ENCODE measurements around the gene ST14. TPM values are rescaled to one million over a fixed set of nuclear protein-coding genes. Genes with fewer than 3 reads are reported as not detected.

ST14 gene
- total and polyA plus RNA-seq, 2 donors, result 9.5 to 13.4 TPM

- WGBS, result 77% methylated on average over 21 of the region's 21 CpGs
- no peak for DNase-seq (ENCODE audit: extremely low spot score)
- no peak overlapping the region for H3K27ac ChIP-seq (ENCODE audit: low read depth)
- no peak overlapping the region for H3K4me3 ChIP-seq (ENCODE audit: low read depth, low read length)
- no peaks in the 10 kb centered on the region for H3K36me3 ChIP-seq (ENCODE audit: insufficient read depth)
- H3K4me1 ChIP-seq (ENCODE audit: insufficient read depth), result no peaks in the 10 kb centered on the region
Measured at GRCh38 chr11:130179396-130180306, 20.1 kb downstream of the ST14 start.

GRCh38 chr11:130180491-130180890 lies 20.9 kb downstream of the ST14 start:
- Histone ChIP-seq H3K4me1 (ENCODE audit: insufficient read depth) (no peaks in the 10 kb centered on the region), H3K4me3 (ENCODE audit: low read depth, low read length) (no peak overlapping the region), H3K36me3 (ENCODE audit: insufficient read depth) (no peaks in the 10 kb centered on the region), H3K27ac (ENCODE audit: low read depth) (no peak overlapping the region)
- no peak for DNase-seq (ENCODE audit: extremely low spot score)
- 62% methylated on average over 4 of the region's 4 CpGs for WGBS

- 82% methylated on average over 8 of the region's 8 CpGs for WGBS
- no peak overlapping the region for H3K27ac ChIP-seq (ENCODE audit: low read depth)
- DNase-seq (ENCODE audit: extremely low spot score), result no peak
- no peak overlapping the region for H3K4me3 ChIP-seq (ENCODE audit: low read depth, low read length)
- H3K36me3 ChIP-seq (ENCODE audit: insufficient read depth), result no peaks in the 10 kb centered on the region
- H3K4me1 ChIP-seq (ENCODE audit: insufficient read depth), result no peaks in the 10 kb centered on the region
Measured at GRCh38 chr11:130180896-130181294, 21.3 kb downstream of the ST14 start.

GRCh38 chr11:130181295-130182272 lies 22.0 kb downstream of the ST14 start:
- Histone ChIP-seq H3K27ac (ENCODE audit: low read depth) (no peak overlapping the region), H3K36me3 (ENCODE audit: insufficient read depth) (no peaks in the 10 kb centered on the region), H3K4me1 (ENCODE audit: insufficient read depth) (no peaks in the 10 kb centered on the region), H3K4me3 (ENCODE audit: low read depth, low read length) (no peak overlapping the region)
- WGBS, result 68% methylated on average over 11 of the region's 11 CpGs
- DNase-seq (ENCODE audit: extremely low spot score), result no peak

- no peaks in the 10 kb centered on the region for H3K4me1 ChIP-seq (ENCODE audit: insufficient read depth)
- H3K4me3 ChIP-seq (ENCODE audit: low read depth, low read length), result no peak overlapping the region
- WGBS, result 50% methylated on average over 11 of the region's 11 CpGs
- no peak for DNase-seq (ENCODE audit: extremely low spot score)
- H3K27ac ChIP-seq (ENCODE audit: low read depth), result no peak overlapping the region
- no peaks in the 10 kb centered on the region for H3K36me3 ChIP-seq (ENCODE audit: insufficient read depth)
Measured at GRCh38 chr11:130183878-130184610, 24.5 kb downstream of the ST14 start.

GRCh38 chr11:130187096-130187495 lies 27.5 kb downstream of the ST14 start:
- no peak for DNase-seq (ENCODE audit: extremely low spot score)
- Histone ChIP-seq H3K36me3 (ENCODE audit: insufficient read depth) (no peaks in the 10 kb centered on the region), H3K27ac (ENCODE audit: low read depth) (no peak overlapping the region), H3K4me3 (ENCODE audit: low read depth, low read length) (no peak overlapping the region), H3K4me1 (ENCODE audit: insufficient read depth) (no peaks in the 10 kb centered on the region)
- 96% methylated on average over 13 of the region's 13 CpGs for WGBS

- Histone ChIP-seq H3K27ac (ENCODE audit: low read depth) (no peak overlapping the region), H3K4me1 (ENCODE audit: insufficient read depth) (no peaks in the 10 kb centered on the region), H3K4me3 (ENCODE audit: low read depth, low read length) (no peak overlapping the region), H3K36me3 (ENCODE audit: insufficient read depth) (no peaks in the 10 kb centered on the region)
- 93% methylated on average over 14 of the region's 14 CpGs for WGBS
- DNase-seq (ENCODE audit: extremely low spot score), result no peak
Measured at GRCh38 chr11:130188047-130188446, 28.5 kb downstream of the ST14 start.

- 87% methylated on average over 19 of the region's 19 CpGs for WGBS
- no peak overlapping the region for H3K27ac ChIP-seq (ENCODE audit: low read depth)
- no peaks in the 10 kb centered on the region for H3K36me3 ChIP-seq (ENCODE audit: insufficient read depth)
- no peak overlapping the region for H3K4me3 ChIP-seq (ENCODE audit: low read depth, low read length)
- no peaks in the 10 kb centered on the region for H3K4me1 ChIP-seq (ENCODE audit: insufficient read depth)
- no peak for DNase-seq (ENCODE audit: extremely low spot score)
Measured at GRCh38 chr11:130188585-130189347, 29.2 kb downstream of the ST14 start.

- Histone ChIP-seq H3K36me3 (ENCODE audit: insufficient read depth) (no peaks in the 10 kb centered on the region), H3K4me1 (ENCODE audit: insufficient read depth) (no peaks in the 10 kb centered on the region), H3K27ac (ENCODE audit: low read depth) (no peak overlapping the region), H3K4me3 (ENCODE audit: low read depth, low read length) (no peak overlapping the region)
- no peak for DNase-seq (ENCODE audit: extremely low spot score)
- WGBS, result 89% methylated on average over 32 of the region's 32 CpGs
Measured at GRCh38 chr11:130189492-130190210, 30.1 kb downstream of the ST14 start.

GRCh38 chr11:130190371-130190881 lies 30.8 kb downstream of the ST14 start:
- 83% methylated on average over 29 of the region's 29 CpGs for WGBS
- no peak overlapping the region for H3K27ac ChIP-seq (ENCODE audit: low read depth)
- H3K36me3 ChIP-seq (ENCODE audit: insufficient read depth), result no peaks in the 10 kb centered on the region
- DNase-seq (ENCODE audit: extremely low spot score), result no peak
- no peaks in the 10 kb centered on the region for H3K4me1 ChIP-seq (ENCODE audit: insufficient read depth)
- H3K4me3 ChIP-seq (ENCODE audit: low read depth, low read length), result no peak overlapping the region

GRCh38 chr11:130191896-130192295 lies 32.3 kb downstream of the ST14 start:
- no peak for DNase-seq (ENCODE audit: extremely low spot score)
- WGBS, result 93% methylated on average over 14 of the region's 14 CpGs

GRCh38 chr11:130192845-130193267 lies 33.3 kb downstream of the ST14 start:
- WGBS, result 83% methylated on average over 4 of the region's 4 CpGs

More at GRCh38 chr11:130191896-130192295, 32.3 kb downstream of the ST14 start:
- Histone ChIP-seq H3K4me3 (ENCODE audit: low read depth, low read length) (no peak overlapping the region), H3K36me3 (ENCODE audit: insufficient read depth) (no peaks in the 10 kb centered on the region), H3K4me1 (ENCODE audit: insufficient read depth) (no peaks in the 10 kb centered on the region), H3K27ac (ENCODE audit: low read depth) (no peak overlapping the region)

More at GRCh38 chr11:130192845-130193267, 33.3 kb downstream of the ST14 start:
- Histone ChIP-seq H3K4me1 (ENCODE audit: insufficient read depth) (no peaks in the 10 kb centered on the region), H3K4me3 (ENCODE audit: low read depth, low read length) (no peak overlapping the region), H3K36me3 (ENCODE audit: insufficient read depth) (no peaks in the 10 kb centered on the region), H3K27ac (ENCODE audit: low read depth) (no peak overlapping the region)
- no peak for DNase-seq (ENCODE audit: extremely low spot score)

Data from urinary bladder (tissue), 4 donors.